Liver (tissue), 9 donors: ENCODE results near the gene CELF4. TPM values are rescaled to one million over a fixed set of nuclear protein-coding genes. Genes with fewer than 3 reads are reported as not detected.

Experiments used
- DNase-seq: peaks from one replicate; pipeline ENCODE4 v3.0.0-alpha.2; 2017; ENCODE audit warnings: low spot score
- H3K27ac ChIP-seq, 2 donors: one replicate each; pipeline ENCODE4 v1.7.0; 2013; ENCODE audit warnings: inconsistent platforms in 2 of 2, low read length in 2 of 2, control low read depth in 1 of 2, low read depth in 1 of 2, mild to moderate bottlenecking in 1 of 2
- H3K27me3 ChIP-seq, 4 donors: one replicate each; pipeline versions ENCODE4 v1.6.1 to v1.7.0; 2013; ENCODE audit warnings: low read length in 3 of 4, inconsistent platforms in 1 of 4, mild to moderate bottlenecking in 1 of 4, moderate library complexity in 1 of 4; ENCODE audit not compliant: control insufficient read depth in 4 of 4, insufficient read depth in 4 of 4
- H3K36me3 ChIP-seq, 4 donors: one replicate each; pipeline versions ENCODE4 v1.6.1 to v1.7.0; 2013; ENCODE audit warnings: low read length in 3 of 4, mild to moderate bottlenecking in 3 of 4, low read depth in 1 of 4, moderate library complexity in 1 of 4; ENCODE audit not compliant: control insufficient read depth in 4 of 4, insufficient read depth in 3 of 4
- H3K4me1 ChIP-seq, 4 donors: one replicate each; pipeline versions ENCODE4 v1.6.1 to v1.7.0; 2013; ENCODE audit warnings: low read length in 3 of 4, mild to moderate bottlenecking in 3 of 4, moderate library complexity in 1 of 4; ENCODE audit not compliant: control insufficient read depth in 4 of 4, insufficient read depth in 4 of 4
- H3K4me3 ChIP-seq, 3 donors: one replicate each; pipeline versions ENCODE4 v1.6.1 to v1.7.0; 2013; ENCODE audit warnings: low read length in 3 of 3, control low read depth in 1 of 3, low read depth in 1 of 3, mild to moderate bottlenecking in 1 of 3
- H3K9ac ChIP-seq, 2 donors: one replicate each; pipeline ENCODE4 v1.7.0; 2013; ENCODE audit warnings: low read length in 2 of 2, mild to moderate bottlenecking in 2 of 2, moderate library complexity in 2 of 2, control low read depth in 1 of 2, low read depth in 1 of 2
- H3K9me3 ChIP-seq, 4 donors: one replicate each; pipeline versions ENCODE4 v1.6.1 to v1.7.0; 2013; ENCODE audit warnings: low read length in 3 of 4; ENCODE audit not compliant: control insufficient read depth in 4 of 4
- CTCF ChIP-seq: fragments of 150-350 bp; IDR thresholded peaks from 2 replicates; pipeline ENCODE4 v1.5.1; 2017; ENCODE audit warnings: improper control_type of control experiment, low read depth, low read length; ENCODE audit not compliant: missing input control
- FOXA2 ChIP-seq: IDR thresholded peaks from 2 replicates; pipeline ENCODE4 v1.6.1; 2016; ENCODE audit warnings: antibody characterized with exemption
- GABPA ChIP-seq, 2 donors: IDR thresholded peaks in 1 of 2; conservative IDR thresholded peaks in 1 of 2; 2 replicates each; pipeline ENCODE4 v1.6.1; 2016; ENCODE audit warnings: antibody characterized with exemption in 2 of 2, mild to moderate bottlenecking in 1 of 2, moderate library complexity in 1 of 2
- NR2F2 ChIP-seq: IDR thresholded peaks from 2 replicates; pipeline ENCODE4 v1.6.1; 2016; ENCODE audit warnings: antibody characterized with exemption
- RAD21 ChIP-seq, 2 donors: IDR thresholded peaks; 2 replicates each; pipeline ENCODE4 v1.6.1; 2016; ENCODE audit warnings: antibody characterized with exemption in 2 of 2, mild to moderate bottlenecking in 2 of 2
- REST ChIP-seq: IDR thresholded peaks from 2 replicates; pipeline ENCODE4 v1.6.1; 2016; ENCODE audit warnings: antibody characterized with exemption, mild to moderate bottlenecking
- RXRA ChIP-seq, 2 donors: IDR thresholded peaks; 2 replicates each; pipeline ENCODE4 v1.6.1; 2017 to 2018; ENCODE audit warnings: antibody characterized with exemption in 2 of 2, mild to moderate bottlenecking in 1 of 2
- TAF1 ChIP-seq: conservative IDR thresholded peaks from 2 replicates; pipeline ENCODE4 v1.6.1; 2016; ENCODE audit warnings: antibody characterized with exemption, mild to moderate bottlenecking
- YY1 ChIP-seq: IDR thresholded peaks from 2 replicates; pipeline ENCODE4 v1.6.1; 2016; ENCODE audit warnings: antibody characterized with exemption, mild to moderate bottlenecking
- WGBS: extraction: QIAGEN DNeasy Blood & Tissue Kit; methylation state at CpG from one replicate; pipeline ENCODE4 v1.1.7; 2013; 5-methylcytosine and 5-hydroxymethylcytosine counted together
- polyA plus RNA-seq, 2 donors: library from polyadenylated mRNA; stranded (reverse) in 1 of 2; unstranded in 1 of 2; fragments of 200-250 nt in 1 of 2; fragments of >200 nt in 1 of 2; fragmentation: Nextera tagmentation in 1 of 2; extraction: Ambion mirVana in 1 of 2; gene quantifications; one replicate each; pipeline versions ENCODE4 v1.2.1 to v1.2.3, GENCODE V29; 2013 to 2015
- total RNA-seq, 2 donors: library from RNA; depleted of rRNA; stranded (reverse); fragments of >200 nt; gene quantifications; one replicate each; pipeline ENCODE4 v1.2.3, GENCODE V29; 2014
- TF ChIP-seq, protein P1 (sequence below): IDR thresholded peaks from 2 replicates; pipeline ENCODE4 v1.6.1; 2016; ENCODE audit warnings: antibody characterized with exemption
- TF ChIP-seq, protein P2 (sequence below): IDR thresholded peaks from 2 replicates; pipeline ENCODE4 v1.6.1; 2016; ENCODE audit warnings: antibody characterized with exemption
- donor health status: healthy.
- donor health status: healthy.
- donor health status: healthy.
- donor health status: healthy.
- donor health status: healthy.

Gene CELF4
- total and polyA plus RNA-seq, 4 donors, result 0.08 to 0.28 (median 0.21) TPM; not detected in 1

GRCh38 chr18:37586656-37587225, 21.1 kb upstream of the CELF4 start:
- Histone ChIP-seq H3K27me3 (peaks cover 0 to 6% (median 0%) of the 10 kb centered on the region in 4 donors), H3K36me3 (no peaks in the 10 kb centered on the region), H3K4me3 (no peak overlapping the region), H3K4me1 (no peaks in the 10 kb centered on the region), H3K9me3 (peaks cover 0 to 3% (median 0%) of the 10 kb centered on the region in 4 donors), H3K9ac (no peak overlapping the region), H3K27ac (no peak overlapping the region)
- WGBS, result 70% methylated on average over 8 of the region's 8 CpGs
- DNase-seq, result no peak
- TF ChIP-seq RAD21 (IDR thresholded peaks at IDR 0.05) (no peak), REST (no peak), TAF1 (no peak), FOXA2 (no peak), RXRA (IDR thresholded peaks at IDR 0.05) (no peak), CTCF (no peak), YY1 (no peak)
- TF ChIP-seq, protein P1, sequence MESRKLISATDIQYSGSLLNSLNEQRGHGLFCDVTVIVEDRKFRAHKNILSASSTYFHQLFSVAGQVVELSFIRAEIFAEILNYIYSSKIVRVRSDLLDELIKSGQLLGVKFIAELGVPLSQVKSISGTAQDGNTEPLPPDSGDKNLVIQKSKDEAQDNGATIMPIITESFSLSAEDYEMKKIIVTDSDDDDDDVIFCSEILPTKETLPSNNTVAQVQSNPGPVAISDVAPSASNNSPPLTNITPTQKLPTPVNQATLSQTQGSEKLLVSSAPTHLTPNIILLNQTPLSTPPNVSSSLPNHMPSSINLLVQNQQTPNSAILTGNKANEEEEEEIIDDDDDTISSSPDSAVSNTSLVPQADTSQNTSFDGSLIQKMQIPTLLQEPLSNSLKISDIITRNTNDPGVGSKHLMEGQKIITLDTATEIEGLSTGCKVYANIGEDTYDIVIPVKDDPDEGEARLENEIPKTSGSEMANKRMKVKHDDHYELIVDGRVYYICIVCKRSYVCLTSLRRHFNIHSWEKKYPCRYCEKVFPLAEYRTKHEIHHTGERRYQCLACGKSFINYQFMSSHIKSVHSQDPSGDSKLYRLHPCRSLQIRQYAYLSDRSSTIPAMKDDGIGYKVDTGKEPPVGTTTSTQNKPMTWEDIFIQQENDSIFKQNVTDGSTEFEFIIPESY, result no peak
- TF ChIP-seq, protein P2, sequence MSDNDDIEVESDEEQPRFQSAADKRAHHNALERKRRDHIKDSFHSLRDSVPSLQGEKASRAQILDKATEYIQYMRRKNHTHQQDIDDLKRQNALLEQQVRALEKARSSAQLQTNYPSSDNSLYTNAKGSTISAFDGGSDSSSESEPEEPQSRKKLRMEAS, result no peak

DNA sequence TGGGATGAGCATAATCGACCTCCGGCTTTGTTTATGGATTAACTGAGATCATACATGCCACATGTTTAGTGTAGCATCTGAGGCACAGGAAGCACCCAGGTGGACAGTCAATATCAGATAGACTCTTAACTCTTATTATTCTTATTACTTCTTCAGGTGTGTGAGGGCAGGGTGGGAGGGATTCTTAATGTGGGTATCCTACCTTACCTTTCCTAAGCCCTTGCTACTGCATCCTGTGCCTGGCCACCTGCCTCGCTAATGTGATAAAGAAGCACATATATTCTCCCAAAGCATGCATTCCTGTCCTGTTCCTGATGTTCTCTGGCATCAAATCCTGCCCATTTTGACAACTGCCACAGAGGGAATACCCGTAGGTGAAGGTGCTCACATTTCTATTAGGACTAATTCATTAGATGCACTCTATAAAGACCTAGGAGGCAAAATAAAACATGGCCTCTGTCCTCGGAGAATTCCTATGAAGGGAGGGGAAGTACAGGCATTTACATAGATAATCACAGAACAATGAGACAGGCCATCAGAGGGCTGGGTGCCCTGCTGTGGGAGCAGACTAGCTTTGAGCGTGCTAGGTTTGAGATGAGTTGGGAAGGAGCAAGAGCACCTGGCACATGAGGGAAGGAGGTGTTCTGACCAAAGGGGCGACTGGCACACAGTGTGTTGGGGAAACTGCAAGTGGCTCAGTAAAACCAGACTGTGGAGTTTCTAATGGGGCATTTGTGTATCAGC, 19.5 kb upstream of the CELF4 start:
- TF ChIP-seq, protein P1, result no peak
- no peak for TF ChIP-seq NR2F2
- no peak for TF ChIP-seq REST
- TF ChIP-seq RAD21 (IDR thresholded peaks at IDR 0.05), result no peak
- TF ChIP-seq GABPA (IDR thresholded peaks at IDR 0.05 in 1 of 2, conservative IDR thresholded peaks at IDR 0.05 in 1 of 2), result no peak
- no peak for TF ChIP-seq YY1
- no peak for TF ChIP-seq FOXA2
- no peaks in the 10 kb centered on the region for H3K9me3 ChIP-seq
- no peak for DNase-seq
- H3K27me3 ChIP-seq, result peaks cover 0 to 10% (median 0%) of the 10 kb centered on the region in 4 donors
- no peak overlapping the region for H3K4me3 ChIP-seq
- no peak overlapping the region for H3K9ac ChIP-seq
- no peaks in the 10 kb centered on the region for H3K4me1 ChIP-seq
- no peaks in the 10 kb centered on the region for H3K36me3 ChIP-seq
- H3K27ac ChIP-seq, result no peak overlapping the region
- 50% methylated on average over 7 of the region's 7 CpGs for WGBS
